GM21367 (cell line): ENCODE measurements around the gene ASTN2.

Experiments used
- ATAC-seq: cut with Tn5 transposase; IDR thresholded peaks from one replicate; pipeline ENCODE4 v1.9.1; 2021; ENCODE audit not compliant: unreplicated experiment

ASTN2 gene

DNA sequence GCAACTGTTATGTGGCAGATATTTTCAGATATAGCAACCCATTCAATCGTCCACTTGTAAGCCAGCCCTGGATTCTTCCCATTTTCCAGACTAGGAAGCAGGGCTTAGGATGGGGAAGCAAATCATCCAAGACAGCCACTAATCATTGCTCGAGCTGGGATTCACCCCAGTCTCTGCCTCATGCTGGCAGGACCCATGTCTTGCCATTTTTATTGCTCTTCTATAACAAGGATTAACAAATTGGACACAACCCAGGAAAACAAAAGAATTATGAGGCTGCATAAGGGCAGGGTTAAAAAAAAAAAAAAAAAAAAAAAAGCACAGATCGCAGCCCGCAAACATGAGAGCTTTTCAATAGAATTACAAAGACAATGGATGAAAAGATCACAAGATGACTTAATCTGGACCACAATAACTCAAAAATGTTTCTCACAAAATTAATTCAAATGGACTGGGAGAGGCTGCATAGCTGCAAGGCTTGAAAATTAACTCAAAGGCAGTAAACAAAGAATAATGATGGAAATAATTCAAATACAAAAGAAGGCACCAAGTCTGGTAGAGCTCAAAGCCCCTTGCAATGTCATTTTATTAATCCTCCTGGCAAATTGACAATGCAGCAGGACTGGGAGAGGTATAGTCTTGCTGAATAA lies 40.7 kb downstream of the ASTN2 start:
- no peak for ATAC-seq

DNA sequence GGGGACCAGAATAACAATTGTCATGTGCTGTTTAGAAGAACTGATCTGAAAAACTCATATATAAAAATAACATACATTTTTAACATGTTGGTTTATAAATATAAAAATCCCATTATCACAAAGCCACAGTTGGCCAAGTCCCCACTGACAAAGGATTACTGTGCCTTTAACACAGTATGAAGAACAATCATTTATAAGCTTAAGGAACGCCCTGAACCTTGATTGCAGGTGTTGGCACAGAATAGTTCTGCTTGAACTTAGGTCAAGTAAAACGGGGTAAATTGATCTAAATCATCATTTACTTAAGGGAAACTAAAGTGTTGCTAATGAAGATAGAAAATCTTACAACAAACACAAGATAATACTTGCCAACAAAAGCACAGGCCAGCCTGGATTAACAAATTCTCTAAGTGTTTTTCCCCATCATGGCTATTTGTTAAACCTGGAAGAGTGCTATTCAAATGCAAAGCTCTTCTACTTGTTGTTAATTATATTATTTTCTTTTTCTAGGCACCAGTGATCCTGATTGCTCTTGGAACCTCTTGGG lies 46.1 kb downstream of the ASTN2 start:
- ATAC-seq = no peak

DNA sequence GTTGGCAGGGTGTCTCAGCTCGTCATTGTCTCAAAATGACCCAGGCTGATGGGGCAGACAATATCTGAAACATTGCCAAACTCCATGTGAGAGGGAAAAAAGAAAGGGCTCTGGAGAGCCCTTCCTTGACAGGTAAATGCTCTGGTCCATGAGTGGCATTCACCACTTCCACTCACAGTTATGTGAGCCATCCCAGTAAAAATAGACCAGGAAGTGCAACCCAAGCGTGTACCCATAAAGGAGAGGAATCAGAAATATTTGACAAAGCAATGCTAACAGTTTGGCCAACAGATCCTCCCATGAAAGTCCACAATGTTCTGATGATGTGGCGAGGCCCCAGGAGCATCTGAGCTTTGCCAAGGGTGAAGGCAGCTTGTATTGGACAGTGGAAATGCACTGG lies 49.4 kb downstream of the ASTN2 start:
- no peak for ATAC-seq

DNA sequence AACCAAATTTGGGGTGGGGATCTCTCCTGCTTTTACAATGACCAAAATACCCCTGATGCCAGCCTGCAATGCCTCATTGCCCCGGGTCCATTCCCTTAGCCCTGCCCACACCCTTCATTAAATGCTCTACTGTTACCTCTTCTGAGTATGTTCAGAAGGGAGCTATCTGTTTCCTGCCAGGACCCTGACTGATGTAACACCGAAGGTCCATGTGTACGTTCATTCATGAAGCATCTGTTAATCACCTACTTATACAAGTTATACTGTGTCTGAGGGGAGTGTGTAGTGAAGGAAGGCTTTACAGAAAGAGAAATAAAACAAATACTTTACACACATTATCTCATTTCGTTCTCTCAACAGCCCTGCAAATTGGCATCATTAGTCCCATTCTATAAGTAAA lies 51.9 kb downstream of the ASTN2 start:
- ATAC-seq = no peak

DNA sequence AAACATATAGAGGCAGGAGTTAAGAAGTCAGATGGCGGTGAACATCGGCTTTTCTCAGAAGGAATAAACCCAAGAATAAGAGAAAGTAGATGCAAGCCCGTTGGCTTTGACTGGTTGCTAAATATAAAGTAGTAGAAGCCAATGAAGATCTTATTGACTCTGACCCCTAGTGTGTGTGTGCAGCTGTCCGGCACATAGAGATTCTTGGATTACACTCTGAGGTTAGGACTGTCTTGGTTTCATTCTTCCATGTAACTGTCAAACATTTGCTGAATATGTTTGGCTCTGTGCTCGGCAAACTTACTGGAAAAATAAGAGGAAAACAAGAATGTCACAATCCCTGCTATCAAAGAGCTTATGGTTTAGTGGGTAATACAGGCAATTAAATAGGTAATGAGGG lies 54.9 kb downstream of the ASTN2 start:
- no peak for ATAC-seq

DNA sequence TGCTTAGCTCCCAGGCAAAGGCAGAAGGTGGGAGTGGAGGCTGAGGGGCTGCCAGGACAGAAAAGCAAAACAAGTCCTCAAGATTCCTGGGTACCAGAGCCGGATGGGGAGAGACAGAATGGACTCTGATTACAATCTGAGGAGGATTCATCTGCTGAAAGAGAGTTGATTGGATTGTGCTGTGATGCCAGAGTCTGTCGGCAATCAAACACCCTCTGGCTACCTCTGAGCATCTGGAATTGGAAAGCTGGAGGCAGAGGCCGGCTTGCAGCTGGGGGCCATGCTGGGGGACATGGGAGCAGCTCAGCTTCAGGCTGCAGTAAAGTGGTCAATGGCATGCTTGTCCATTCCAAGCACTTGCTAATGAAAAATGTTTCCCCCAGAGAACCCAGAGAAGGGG lies 59.3 kb downstream of the ASTN2 start:
- ATAC-seq = no peak

DNA sequence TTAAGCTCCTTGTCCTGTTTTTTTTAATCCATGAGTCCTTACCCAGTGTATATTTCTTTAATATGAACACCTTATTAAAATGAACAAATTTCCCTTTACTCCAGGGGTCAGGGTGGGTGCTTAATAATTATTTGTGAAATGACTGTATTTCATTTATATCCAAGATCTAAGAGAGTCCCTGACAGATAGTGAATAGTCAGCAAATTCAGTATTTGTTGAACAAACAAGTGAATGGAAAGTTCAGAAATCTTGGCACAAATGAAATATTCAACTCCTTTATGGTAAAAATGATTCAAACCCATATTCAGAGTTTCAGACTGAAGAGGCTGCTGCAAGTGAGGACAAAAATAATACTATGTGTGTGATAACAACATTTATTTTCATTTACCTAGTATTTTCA lies 59.9 kb downstream of the ASTN2 start:
- no peak for ATAC-seq

DNA sequence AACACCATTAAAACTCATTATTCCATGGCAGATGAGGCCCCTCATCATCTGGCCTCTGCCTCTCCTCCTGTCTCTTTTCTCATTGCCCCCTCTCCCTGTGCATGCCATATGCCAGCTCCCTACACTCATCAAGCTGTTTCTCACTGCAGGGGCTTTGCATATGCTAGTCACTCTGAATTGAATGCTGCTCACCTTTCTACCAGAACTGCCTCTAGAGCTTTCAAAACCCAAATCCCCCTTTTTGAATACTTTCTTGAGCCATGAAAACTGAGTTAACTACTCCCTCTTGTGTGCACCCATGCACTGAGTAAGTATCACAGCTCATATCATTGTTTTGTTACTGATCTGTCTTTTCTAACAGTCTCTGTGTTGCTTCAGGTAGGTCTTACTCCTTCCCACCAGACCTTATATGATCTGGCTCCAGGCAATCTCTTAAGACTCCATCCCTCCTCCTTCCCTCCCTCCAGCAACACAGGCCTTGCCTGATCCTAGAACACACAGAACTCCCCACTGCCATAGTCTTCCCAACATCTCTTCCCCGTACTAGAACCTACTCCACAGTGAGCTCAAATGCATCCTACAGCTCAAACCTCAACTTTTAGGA lies 60.5 kb downstream of the ASTN2 start:
- no peak for ATAC-seq

DNA sequence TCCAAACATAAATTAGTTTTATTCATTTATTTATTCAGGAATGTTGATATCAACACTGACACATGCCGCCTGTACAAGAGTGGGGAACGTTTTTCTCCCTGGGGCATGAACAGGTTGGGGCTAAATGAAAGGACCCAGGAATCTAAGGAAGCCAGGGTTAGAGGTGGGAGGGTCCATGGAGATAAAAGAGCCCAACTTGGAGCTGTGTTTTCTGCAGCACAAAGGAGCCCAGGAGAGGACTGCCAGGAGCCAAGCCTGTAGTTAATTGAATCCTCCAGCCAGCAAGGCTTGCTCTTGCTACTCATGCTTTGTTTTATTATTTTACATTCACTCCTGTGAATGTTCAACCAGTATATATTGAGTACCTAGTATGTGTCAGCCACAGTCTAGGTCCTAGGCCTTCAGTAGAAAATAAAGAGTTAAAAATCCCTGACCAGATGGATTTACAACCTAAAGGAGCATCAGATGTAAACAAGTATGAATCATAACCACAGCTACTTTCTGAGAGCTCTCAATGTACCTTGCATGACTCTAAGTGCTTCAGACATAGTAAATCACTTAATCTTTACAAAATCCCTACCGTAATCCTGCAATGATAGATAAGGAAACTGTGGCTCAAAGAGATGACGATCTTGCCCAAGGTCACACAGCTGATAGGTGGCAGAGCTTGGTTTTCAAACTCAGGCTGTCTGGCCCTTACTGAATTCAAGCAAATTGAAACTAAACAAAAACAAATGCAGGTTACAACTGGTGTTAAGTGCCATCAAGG lies 69.8 kb downstream of the ASTN2 start:
- no peak for ATAC-seq

DNA sequence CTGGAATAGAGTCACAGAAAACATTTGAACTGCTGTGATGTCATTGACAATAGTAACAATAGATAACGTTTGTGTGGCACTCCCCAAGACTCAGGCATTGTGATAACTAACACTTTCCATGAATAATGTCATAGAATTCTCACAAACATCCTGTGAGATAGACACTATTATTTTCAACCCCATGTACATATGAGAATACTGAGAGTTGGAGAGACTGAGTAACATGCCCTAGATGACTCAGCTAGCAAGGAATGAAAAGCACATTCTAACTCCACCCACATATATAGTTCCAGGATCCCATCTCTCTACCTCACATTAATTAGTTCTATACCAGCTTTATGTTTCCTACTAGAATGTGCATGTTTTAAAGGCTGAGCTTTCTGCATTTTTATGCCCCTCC lies 71.4 kb downstream of the ASTN2 start:
- ATAC-seq = no peak

DNA sequence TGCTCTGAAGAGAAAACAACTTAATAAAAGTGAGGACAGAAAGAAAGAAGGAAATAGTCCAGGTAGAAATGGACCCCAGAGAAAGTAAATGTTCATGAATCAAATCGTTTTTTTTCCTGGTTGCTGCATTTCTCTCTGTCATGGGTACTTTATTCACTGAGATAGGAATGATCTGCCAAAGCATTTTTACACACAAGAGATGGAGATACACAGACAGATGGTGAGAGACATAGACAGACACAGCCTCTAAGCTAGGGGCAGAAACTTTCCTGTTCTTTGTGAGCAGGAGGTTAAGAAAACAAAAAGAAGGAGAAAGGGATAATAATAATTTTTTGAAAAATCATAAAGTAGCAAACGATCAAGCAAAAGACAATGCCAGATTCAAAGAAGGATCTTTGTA lies 73.7 kb downstream of the ASTN2 start:
- ATAC-seq = no peak

DNA sequence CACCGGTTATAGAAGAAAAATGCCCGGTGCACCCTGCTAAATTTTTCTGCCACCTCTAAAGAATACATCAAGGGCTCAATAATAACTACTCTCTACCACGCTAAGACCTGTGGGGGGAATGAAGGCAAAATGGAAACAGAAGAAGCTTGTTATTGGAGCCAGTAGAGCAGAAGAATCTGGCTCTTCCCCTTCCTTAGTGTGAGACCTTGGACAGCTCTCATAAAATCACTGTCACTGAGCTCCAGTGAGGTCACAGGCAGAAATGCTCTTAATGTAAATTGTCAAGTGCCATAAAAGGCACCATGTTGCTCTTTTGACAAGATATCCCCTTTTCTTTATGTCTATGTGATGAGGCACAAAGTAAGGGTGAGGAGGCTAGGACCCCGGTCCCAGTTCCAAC lies 74.4 kb downstream of the ASTN2 start:
- no peak for ATAC-seq

DNA sequence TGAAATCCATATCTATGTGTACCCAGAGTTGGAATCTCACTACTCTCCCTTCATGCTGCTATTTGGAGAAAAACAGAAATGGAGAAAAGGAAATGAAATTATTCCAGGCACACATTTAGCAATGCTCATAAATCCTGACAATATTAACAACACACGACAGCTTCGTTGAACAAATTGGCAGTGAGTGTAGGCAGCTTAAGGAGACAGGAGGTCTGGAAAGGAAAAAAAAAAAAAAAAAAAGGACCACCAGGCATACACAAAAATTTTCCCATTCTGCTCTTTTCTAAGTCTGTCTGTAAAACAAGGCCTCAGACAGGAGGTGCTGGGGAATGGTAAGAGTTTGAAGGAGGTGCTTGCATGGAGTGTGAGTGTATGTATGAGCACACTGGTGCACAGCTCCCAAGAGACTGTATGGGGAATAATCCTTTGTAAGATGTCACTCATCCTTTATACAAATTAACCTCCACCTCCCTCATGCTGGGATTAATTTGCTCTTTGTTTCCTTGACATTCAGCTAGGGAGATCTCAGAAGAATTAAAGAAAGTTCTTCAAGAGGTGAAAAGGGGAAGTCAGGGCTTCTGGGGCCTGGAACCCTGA lies 78.9 kb downstream of the ASTN2 start:
- ATAC-seq = no peak

DNA sequence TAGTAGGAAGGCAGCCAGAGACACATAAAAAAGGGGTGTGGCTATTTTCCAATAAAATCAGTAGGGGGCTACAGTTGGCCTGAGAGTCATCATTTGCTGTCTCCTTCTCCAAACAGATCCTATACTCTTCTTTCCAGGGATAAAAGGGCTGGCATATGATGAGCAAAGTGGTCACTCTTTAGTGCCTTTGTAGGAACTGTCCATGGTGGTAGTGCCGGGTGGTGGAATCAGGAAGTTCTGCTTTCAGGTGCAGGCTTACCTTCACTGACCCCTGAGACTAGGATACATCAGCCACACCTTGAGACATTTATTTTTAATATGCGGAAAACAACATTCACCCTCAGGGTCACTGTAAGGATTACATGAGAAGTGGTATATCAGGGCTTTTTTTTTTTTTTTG lies 80.8 kb downstream of the ASTN2 start:
- no peak for ATAC-seq

DNA sequence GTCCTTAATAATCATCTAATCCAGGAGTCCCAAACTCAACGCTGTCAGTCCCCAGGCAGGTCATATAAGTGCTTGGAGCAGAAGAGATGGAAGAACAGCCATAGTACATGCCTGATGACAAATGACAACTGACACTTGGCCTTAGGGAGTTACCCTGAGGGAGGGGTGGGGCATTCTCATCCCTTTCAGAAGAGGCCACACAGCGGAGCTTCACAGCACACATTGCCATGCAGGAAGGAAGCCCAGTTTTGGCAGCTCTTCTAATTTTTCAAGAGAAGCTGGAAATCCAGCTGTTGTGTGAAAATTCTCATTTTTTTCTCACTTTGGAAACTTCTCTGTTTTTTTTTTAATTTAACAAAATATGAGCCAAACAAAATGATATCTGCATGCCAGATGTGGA lies 89.0 kb downstream of the ASTN2 start:
- ATAC-seq = no peak

DNA sequence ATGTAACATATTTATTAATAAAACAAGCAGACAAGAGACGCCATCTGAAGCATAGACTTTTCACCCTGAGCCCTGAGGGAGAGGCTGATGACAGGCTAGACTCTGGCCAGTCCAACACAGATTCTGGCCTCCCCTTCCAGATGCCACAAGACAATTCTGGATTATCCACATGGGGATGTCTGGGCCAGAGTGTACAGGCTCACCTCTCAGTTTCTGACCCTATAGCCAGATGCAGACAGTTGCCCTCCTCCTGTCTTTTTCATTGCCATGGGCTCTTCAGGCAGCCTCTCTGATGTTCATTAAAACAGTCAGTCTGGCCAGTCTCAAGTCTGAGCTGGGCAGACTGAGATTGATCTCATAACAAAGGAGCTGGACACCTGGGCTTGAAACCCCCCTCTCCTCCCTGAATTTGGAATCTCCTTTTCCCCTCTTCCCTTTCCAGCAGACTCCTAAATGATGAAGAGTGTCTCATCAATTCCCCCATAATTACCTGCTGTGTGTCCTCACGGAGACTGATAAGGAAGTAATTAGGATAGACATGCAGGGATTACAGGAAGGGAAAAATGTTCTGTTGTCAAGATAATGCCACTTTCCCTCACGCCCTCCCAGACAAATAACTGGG lies 89.6 kb downstream of the ASTN2 start:
- ATAC-seq = no peak

DNA sequence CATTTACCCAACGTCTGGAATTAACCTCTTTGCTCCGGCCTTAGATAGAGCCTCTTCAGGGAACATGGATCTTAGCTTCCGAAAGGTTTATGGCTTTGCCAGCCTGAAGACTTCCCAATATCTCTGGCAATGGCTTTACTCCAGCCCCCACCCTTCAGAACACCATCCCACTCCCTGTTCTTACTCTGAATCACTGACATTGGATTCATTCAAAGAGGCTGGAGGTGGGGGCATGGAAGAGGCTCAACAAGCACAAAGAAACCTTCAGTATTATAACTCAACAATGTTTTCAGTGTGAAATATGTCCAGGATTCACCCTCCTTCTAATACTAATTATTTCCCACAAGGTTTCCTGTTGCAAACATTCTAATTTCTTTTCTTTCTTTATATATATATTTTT lies 91.5 kb downstream of the ASTN2 start:
- ATAC-seq = no peak

DNA sequence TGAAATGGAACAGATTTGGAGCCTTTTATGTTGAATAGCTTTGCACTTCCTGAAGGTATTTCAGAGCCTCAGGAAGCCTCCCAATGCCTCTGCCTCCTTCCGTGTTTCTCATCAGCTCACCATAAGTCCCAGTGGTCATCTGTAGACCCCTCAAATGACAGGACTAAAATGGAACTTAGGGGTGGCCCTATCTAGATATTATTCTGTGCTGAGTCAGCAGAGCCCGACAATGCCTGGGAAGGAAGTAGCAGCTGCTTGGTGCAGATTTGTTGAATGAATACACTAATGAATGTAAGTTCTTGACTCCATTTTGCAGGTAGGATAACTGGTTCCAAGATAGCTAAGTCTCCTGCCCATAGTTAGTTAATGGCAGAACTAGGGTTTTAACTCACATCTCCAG lies 97.7 kb downstream of the ASTN2 start:
- no peak for ATAC-seq

DNA sequence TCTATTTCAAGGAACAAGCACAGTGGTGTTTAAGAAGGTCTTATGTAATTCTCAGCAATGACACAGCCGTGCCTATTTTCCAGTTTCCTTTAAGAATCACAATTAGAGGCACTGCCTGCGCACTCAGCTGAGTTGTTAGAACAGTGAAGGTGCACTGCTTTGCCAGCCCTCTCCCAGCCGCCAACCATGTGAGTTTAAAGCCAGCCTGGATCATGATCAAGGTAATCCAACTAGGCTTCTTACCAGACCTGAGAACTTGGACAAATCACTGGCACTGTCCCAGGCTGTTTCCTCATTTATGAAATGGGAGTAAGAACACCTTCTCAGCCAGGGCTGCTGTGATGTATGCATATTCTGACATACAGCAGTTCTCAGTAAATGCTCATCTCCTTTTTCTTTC lies 99.6 kb downstream of the ASTN2 start:
- ATAC-seq = no peak

DNA sequence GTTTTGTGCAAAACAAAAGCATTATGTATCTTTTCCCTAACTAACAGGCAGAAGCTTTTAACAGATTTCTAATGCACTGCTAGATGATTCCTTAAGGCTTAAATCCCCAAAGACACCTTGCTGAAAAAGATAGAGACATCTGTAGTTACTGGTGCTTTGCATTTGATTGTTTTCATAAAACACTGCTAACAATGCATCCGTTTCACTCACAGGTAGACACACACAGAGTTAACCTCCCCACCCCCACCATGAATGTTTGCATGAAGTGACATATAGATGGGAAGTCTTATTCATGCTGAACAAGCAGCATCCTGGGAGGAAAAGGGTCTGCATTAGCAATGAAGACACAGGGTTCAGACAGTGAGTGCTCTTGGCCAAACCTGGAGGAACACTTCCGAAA lies 100.9 kb downstream of the ASTN2 start:
- ATAC-seq = no peak

DNA sequence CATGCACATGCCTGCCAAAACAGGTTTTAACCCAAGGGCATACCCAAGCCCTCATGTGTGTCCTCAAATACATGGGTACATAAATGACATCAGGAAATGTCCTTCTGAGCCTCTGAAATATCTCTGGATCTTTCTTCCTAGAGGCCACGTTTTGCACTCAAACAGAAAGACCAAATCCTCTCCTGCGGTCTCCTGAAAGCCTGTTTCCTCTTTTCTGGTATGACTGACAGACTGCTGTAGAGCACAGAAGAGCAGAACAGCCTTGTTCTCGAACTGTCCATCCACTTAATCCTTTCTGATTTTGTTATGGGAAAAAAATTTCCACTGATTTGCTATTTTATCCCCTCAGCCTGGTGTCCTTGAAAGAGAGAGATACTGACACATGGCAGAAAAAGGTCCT lies 107.2 kb downstream of the ASTN2 start:
- no peak for ATAC-seq
